H1 (cell line): ENCODE data around the gene CREB3. TPM values are rescaled to one million over a fixed set of nuclear protein-coding genes. Genes with fewer than 3 reads are reported as not detected.

Source experiments
- BRCA1 ChIP-seq: IDR thresholded peaks from 2 replicates; pipeline ENCODE4 v1.6.1; 2012; ENCODE audit warnings: low read depth, low read length, improper control_type of control experiment
- CHD7 ChIP-seq: fragments of 300-600 bp; sonication (generic); IDR thresholded peaks from 2 replicates; pipeline ENCODE4 v1.7.1; 2012; ENCODE audit warnings: low read length, moderate library complexity, mild to moderate bottlenecking, inconsistent platforms; ENCODE audit not compliant: insufficient replicate concordance
- EGR1 ChIP-seq: IDR thresholded peaks from 2 replicates; pipeline ENCODE4 v1.6.1; 2011; ENCODE audit warnings: low read depth, low read length, borderline replicate concordance
- GABPA ChIP-seq: IDR thresholded peaks from 2 replicates; pipeline ENCODE4 v1.6.1; 2011; ENCODE audit warnings: mild to moderate bottlenecking, low read length, moderate library complexity, borderline replicate concordance; ENCODE audit not compliant: insufficient read depth
- HDAC6 ChIP-seq: IDR thresholded peaks from one replicate; pipeline ENCODE4 v1.7.1; 2012; ENCODE audit warnings: low read depth, mild to moderate bottlenecking, inconsistent platforms, low read length, moderate library complexity
- MAFK ChIP-seq: IDR thresholded peaks from 2 replicates; pipeline ENCODE4 v1.6.1; 2012; ENCODE audit warnings: low read depth, mild to moderate bottlenecking, improper control_type of control experiment, low read length
- RBBP5 ChIP-seq: IDR thresholded peaks from 2 replicates; pipeline ENCODE4 v1.7.1; 2012; ENCODE audit warnings: low read depth, mild to moderate bottlenecking, inconsistent platforms, low read length, moderate library complexity, borderline replicate concordance
- SAP30 ChIP-seq: fragments of 300-600 bp; sonication (generic); IDR thresholded peaks from 2 replicates; pipeline ENCODE4 v1.7.1; 2012; ENCODE audit warnings: low read length, moderate library complexity, mild to moderate bottlenecking, inconsistent platforms; ENCODE audit not compliant: insufficient read depth, insufficient replicate concordance
- SIN3A ChIP-seq, 2 experiments: IDR thresholded peaks in 1 of 2; conservative IDR thresholded peaks in 1 of 2; 2 replicates each; pipeline ENCODE4 v1.6.1; 2011 to 2012; ENCODE audit warnings: low read length in 2 of 2, improper control_type of control experiment in 1 of 2, low read depth in 1 of 2, mild to moderate bottlenecking in 1 of 2
- SP1 ChIP-seq: IDR thresholded peaks from 2 replicates; pipeline ENCODE4 v1.6.1; 2011; ENCODE audit warnings: low read depth, low read length
- SRF ChIP-seq: IDR thresholded peaks from 2 replicates; pipeline ENCODE4 v1.6.1; 2011; ENCODE audit warnings: mild to moderate bottlenecking, low read depth, low read length, moderate library complexity
- TEAD4 ChIP-seq: IDR thresholded peaks from 2 replicates; pipeline ENCODE4 v1.6.1; 2012; ENCODE audit warnings: low read depth, low read length, inconsistent platforms, mixed read lengths
- polyA plus RNA-seq, 7 experiments: library from polyadenylated mRNA; depleted of rRNA in 3 of 7; stranded (reverse) in 5 of 7; unstranded in 2 of 7; fragments of >200 nt in 5 of 7; fragments of 200-250 nt in 2 of 7; gene quantifications; 1 replicate in 5 of 7; 2 replicates in 1 of 7; 4 replicates in 1 of 7; pipeline versions ENCODE4 v1.2.1 to v1.2.3, GENCODE V29; 2011 to 2013; ENCODE audit warnings: missing spikeins in 2 of 7, mixed read lengths in 2 of 7
- total RNA-seq: library from RNA; stranded (reverse); fragmentation: NEBNext Ultra II Directional; extraction: Animal tissue kit (Norgen Biotek cat#: 25700); gene quantifications from 2 replicates; pipeline ENCODE4 v1.2.1, GENCODE V29; 2021

CREB3 gene
- total and polyA plus RNA-seq, 2 of the 8 experiments (the other 6 are each of a cell fraction or from before 2014, with no cell fraction given), result 24.4 to 25.7 TPM

DNA sequence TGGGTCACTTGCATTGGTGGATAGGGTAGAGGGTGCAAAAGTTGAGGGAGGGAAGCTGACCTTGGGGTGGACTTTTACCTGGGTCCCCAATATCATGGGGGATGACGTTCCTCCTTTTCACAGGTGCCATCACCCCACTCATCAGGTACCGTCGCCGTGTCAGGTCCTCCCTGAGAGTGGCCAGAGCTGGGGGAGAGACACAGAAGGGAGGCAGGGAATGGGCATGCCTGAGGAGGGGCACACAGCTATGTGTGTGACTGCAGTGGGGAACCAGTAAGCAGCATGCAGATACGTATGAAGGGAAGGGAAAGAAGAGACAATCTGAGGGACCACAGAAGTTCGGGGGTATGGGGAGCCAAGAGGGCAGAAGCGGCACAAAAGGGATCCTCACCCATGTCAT lies 6.5 kb downstream of the CREB3 start (continued):
- TF ChIP-seq CHD7, result no peak
- no peak for TF ChIP-seq BRCA1
- TF ChIP-seq GABPA, result no peak
- no peak for TF ChIP-seq MAFK
- no peak for TF ChIP-seq RBBP5
- TF ChIP-seq SP1, result no peak
- TF ChIP-seq HDAC6, result no peak
- no peak for TF ChIP-seq SIN3A (conservative IDR thresholded peaks at IDR 0.05 in 1 of 2, IDR thresholded peaks at IDR 0.05 in 1 of 2; ENCODE audit: low read depth in 1 of 2, low read length in 2 of 2)
- no peak for TF ChIP-seq SAP30
- no peak for TF ChIP-seq SRF
- TF ChIP-seq TEAD4, result no peak
- TF ChIP-seq EGR1, result no peak
